K562 (cell line): ENCODE data around the gene SLIT1. TPM values are rescaled to one million over a fixed set of nuclear protein-coding genes. Genes with fewer than 3 reads are reported as not detected.

Source experiments
- ATAC-seq: fragments of 200-7000 bp; cut with Tn5 transposase; 3 replicates; pipeline ENCODE4 v1.9.1; 2020; ENCODE audit warnings: moderate library complexity
- BruUV-seq: library from RNA; stranded (reverse); fragments of 400-500 nt; replicated peaks from 2 replicates; lab custom pipeline; 2021; lab: Mats Ljungman, UMichigan
- CTCF ChIA-PET: fragments of 300-600 bp; formaldehyde crosslinking; extraction: SDS; loops from one replicate; lab custom pipeline; 2021; ENCODE audit warnings: low intra/inter-chr PET ratio; lab: Yijun Ruan, JAX
- POLR2A ChIA-PET: fragments of 300-600, 350-650 bp; sonication (Branson Sonifier 250); formaldehyde crosslinking; extraction: SDS; loops from one replicate; lab custom pipeline; 2021; ENCODE audit warnings: antibody characterized with exemption, inconsistent platforms; lab: Yijun Ruan, JAX
- DNase-seq, 4 experiments: peaks; one replicate each; pipeline versions ENCODE4 v3.0.0 to v3.0.0-alpha.2; 2011 to 2018; ENCODE audit warnings: low spot score in 3 of 4, mixed read lengths in 3 of 4; ENCODE audit errors: extremely low read depth in 1 of 4
- FAIRE-seq: peaks from 2 replicates; lab custom pipeline; 2011; peaks lifted over from hg19 to GRCh38; lab: Jason Lieb, UNC
- H2AFZ ChIP-seq: 2 replicates; pipeline ENCODE4 v1.6.0; 2011; ENCODE audit warnings: low read depth, low read length, control low read depth, inconsistent platforms
- H3K27ac ChIP-seq: fragments of 200-600 bp; 3 replicates; pipeline ENCODE4 v1.8.0; 2011; ENCODE audit warnings: low read depth, mild to moderate bottlenecking, control low read depth, inconsistent platforms, low read length, moderate library complexity, mixed read lengths; ENCODE audit errors: extremely low read depth
- H3K27me3 ChIP-seq, 2 experiments: fragments of 300-600 bp in 1 of 2; 2 replicates in 1 of 2; 3 replicates in 1 of 2; pipeline versions ENCODE4 v1.6.0 to v1.8.0; 2011; ENCODE audit warnings: inconsistent platforms in 2 of 2, low read length in 2 of 2, mild to moderate bottlenecking in 1 of 2, mixed read lengths in 1 of 2, moderate library complexity in 1 of 2; ENCODE audit not compliant: control insufficient read depth in 2 of 2, insufficient read depth in 2 of 2
- H3K36me3 ChIP-seq: fragments of 300-600 bp; 3 replicates; pipeline ENCODE4 v1.8.0; 2011; ENCODE audit warnings: mild to moderate bottlenecking, low read length, inconsistent platforms; ENCODE audit not compliant: control insufficient read depth, insufficient read depth
- H3K4me1 ChIP-seq, 2 experiments: fragments of 200-600 bp in 1 of 2; replicated peaks in 1 of 2; 2 replicates in 1 of 2; 3 replicates in 1 of 2; pipeline versions ENCODE4 v1.5.1 to v1.8.0; 2011; ENCODE audit warnings: inconsistent platforms in 2 of 2, low read length in 2 of 2, mild to moderate bottlenecking in 1 of 2, mixed read lengths in 1 of 2, moderate library complexity in 1 of 2; ENCODE audit not compliant: control insufficient read depth in 2 of 2, insufficient read depth in 2 of 2
- H3K4me2 ChIP-seq: 2 replicates; pipeline ENCODE4 v1.6.1; 2011; ENCODE audit warnings: low read length, control low read depth, inconsistent platforms, mixed read lengths; ENCODE audit not compliant: insufficient read depth
- H3K4me3 ChIP-seq: fragments of 200-600 bp; sonication (generic), shearing (Covaris generic); 2 replicates; pipeline ENCODE4 v1.5.1; 2016; ENCODE audit warnings: control low read depth, inconsistent platforms
- H3K79me2 ChIP-seq: fragments of 200-600 bp; 3 replicates; pipeline ENCODE4 v1.8.0; 2011; ENCODE audit warnings: low read length, inconsistent platforms; ENCODE audit not compliant: control insufficient read depth, insufficient read depth
- H3K9ac ChIP-seq, 2 experiments: 2 replicates each; pipeline versions ENCODE4 v1.6.0 to v1.6.1; 2011; ENCODE audit warnings: low read depth in 2 of 2, low read length in 2 of 2, control low read depth in 1 of 2, inconsistent platforms in 1 of 2, mild to moderate bottlenecking in 1 of 2, mixed read lengths in 1 of 2; ENCODE audit not compliant: insufficient read depth in 1 of 2
- H3K9me1 ChIP-seq: one replicate; pipeline ENCODE4 v1.6.0; 2011; ENCODE audit warnings: inconsistent platforms, mild to moderate bottlenecking, low read length, moderate library complexity; ENCODE audit not compliant: control insufficient read depth, insufficient read depth
- H3K9me3 ChIP-seq: replicated peaks from 2 replicates; pipeline ENCODE4 v1.5.1; 2011; ENCODE audit warnings: low read depth, low read length, inconsistent platforms; ENCODE audit not compliant: control insufficient read depth, insufficient read depth
- H4K20me1 ChIP-seq: replicated peaks from 2 replicates; pipeline ENCODE4 v1.6.1; 2011; ENCODE audit warnings: low read length, inconsistent platforms, mixed read lengths; ENCODE audit not compliant: control insufficient read depth, insufficient read depth
- EP300 ChIP-seq: IDR thresholded peaks from 2 replicates; pipeline ENCODE4 v1.6.1; 2012; ENCODE audit warnings: low read length, improper control_type of control experiment
- HDAC2 ChIP-seq: fragments of 450-650 bp; IDR thresholded peaks from 2 replicates; pipeline ENCODE4 v1.6.1; 2016; ENCODE audit warnings: mild to moderate bottlenecking
- KLF13 ChIP-seq: fragments of 450-650 bp; IDR thresholded peaks from 2 replicates; pipeline ENCODE4 v1.6.1; 2016; ENCODE audit warnings: missing genetic modification characterization, low read depth, mild to moderate bottlenecking, missing compliant biosample characterization, moderate library complexity, borderline replicate concordance
- LEF1 ChIP-seq: fragments of 450-650 bp; IDR thresholded peaks from 2 replicates; pipeline ENCODE4 v1.6.1; 2016; ENCODE audit warnings: mild to moderate bottlenecking
- NEUROD1 ChIP-seq: fragments of 150-350 bp; IDR thresholded peaks from 2 replicates; pipeline ENCODE4 v1.6.1; 2014; ENCODE audit warnings: borderline replicate concordance, low read length, low read depth; ENCODE audit not compliant: partially characterized antibody
- NFYB ChIP-seq: IDR thresholded peaks from 2 replicates; pipeline ENCODE4 v1.6.1; 2011; ENCODE audit warnings: mild to moderate bottlenecking, moderate library complexity; ENCODE audit not compliant: insufficient read length; ENCODE audit errors: extremely low read depth
- POLR2H ChIP-seq: IDR thresholded peaks from 2 replicates; pipeline ENCODE4 v1.6.1; 2016; ENCODE audit warnings: missing genetic modification characterization, low read depth, mild to moderate bottlenecking, control low read depth, missing compliant biosample characterization, moderate library complexity
- RAD51 ChIP-seq: fragments of 450-650 bp; IDR thresholded peaks from 2 replicates; pipeline ENCODE4 v1.7.1; 2016; ENCODE audit warnings: low read depth, mild to moderate bottlenecking, borderline replicate concordance
- RFX7 ChIP-seq: fragments of 250-450 bp; sonication (Bioruptor Pico); IDR thresholded peaks from 2 replicates; pipeline ENCODE4 v1.5.1; 2021; ENCODE audit warnings: mild to moderate bottlenecking
- ZNF23 ChIP-seq: fragments of 250-450 bp; sonication (Bioruptor Pico); IDR thresholded peaks from 2 replicates; pipeline ENCODE4 v1.4.0; 2020; ENCODE audit warnings: mild to moderate bottlenecking
- ZNF57 ChIP-seq: fragments of 450-650 bp; formaldehyde crosslinking; IDR thresholded peaks from 2 replicates; pipeline ENCODE4 v1.4.0; 2020; ENCODE audit warnings: mild to moderate bottlenecking, moderate library complexity
- WGBS: fragments of 100-300 bp; shearing (Covaris generic); methylation state at CpG from one replicate; pipeline ENCODE4 v1.1.6; 2016; ENCODE audit warnings: low coverage, mixed read lengths; ENCODE audit not compliant: insufficient coverage; ENCODE audit errors: missing lambda C conversion rate; 5-methylcytosine and 5-hydroxymethylcytosine counted together
- in situ Hi-C: fragments of 300-500 bp; cut with MboI; formaldehyde crosslinking; loops from 4 replicates; pipeline ENCODE4 v1.15.0; 2018; ENCODE audit warnings: inconsistent platforms, mixed read lengths
- intact Hi-C: fragments of 100-400 bp; cut with micrococcal nuclease; formaldehyde crosslinking; loops from 2 replicates; pipeline ENCODE4 v1.14.2; 2022
- polyA plus RNA-seq, 8 experiments: library from polyadenylated mRNA; depleted of rRNA in 4 of 8; stranded (reverse) in 5 of 8; unstranded in 3 of 8; fragments of >200 nt; fragmentation: Nextera tagmentation in 2 of 8; fragmentation: Illumina TruSeq in 1 of 8; extraction: Ambion mirVana in 2 of 8; extraction: Trizol in 1 of 8; gene quantifications; 2 replicates each; pipeline versions ENCODE4 v1.2.1 to v1.2.3, GENCODE V29; 2011 to 2014; ENCODE audit warnings: inconsistent platforms in 1 of 8, missing spikeins in 1 of 8
- total RNA-seq, 7 experiments: library from RNA; depleted of rRNA in 6 of 7; stranded (reverse); fragments of >200 nt in 6 of 7; fragmentation: Illumina TruSeq in 2 of 7; extraction: Trizol in 2 of 7; gene quantifications; 2 replicates each; pipeline versions ENCODE4 v1.2.1 to v1.2.3, GENCODE V29; 2011 to 2021; ENCODE audit warnings: low replicate concordance in 1 of 7
- TF ChIP-seq, protein P1 (sequence below): sonication (generic); formaldehyde crosslinking; IDR thresholded peaks from 2 replicates; pipeline ENCODE4 v1.5.0; 2020; ENCODE audit warnings: missing genetic modification reagents
- TF ChIP-seq, protein P2 (sequence below): sonication (generic); formaldehyde crosslinking; IDR thresholded peaks from 2 replicates; pipeline ENCODE4 v1.9.0; 2022; ENCODE audit warnings: mild to moderate bottlenecking, missing genetic modification reagents

The SLIT1 gene
- total and polyA plus RNA-seq, 9 of the 15 experiments (the other 6 are each of a cell fraction or from before 2014, with no cell fraction given) = 0.01 to 0.11 (median 0.04) TPM; not detected in 3

DNA sequence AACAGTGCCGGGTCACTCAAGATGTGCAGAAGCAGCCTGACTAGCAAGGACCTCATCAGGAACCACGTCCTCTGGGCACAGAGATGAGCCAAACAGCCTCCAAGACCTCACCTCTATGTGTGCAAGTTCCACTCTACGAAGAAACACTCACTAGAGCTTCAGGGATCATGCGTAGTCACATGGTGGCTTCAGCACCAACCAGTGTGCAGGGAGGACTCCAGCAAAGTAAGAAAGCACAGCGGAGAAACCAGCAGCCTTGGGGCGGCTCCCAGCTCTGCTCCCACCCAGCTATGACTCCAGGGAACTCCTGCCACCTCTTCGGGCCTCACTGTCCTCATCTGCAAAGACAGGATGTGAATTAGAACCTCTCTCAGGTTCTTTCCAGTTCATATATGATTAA lies 58.2 kb downstream of the SLIT1 start:
- DNase-seq (peak in 1 of 4 experiments; percentile 3), ATAC-seq (peak; percentile 65; the same call in 2 of the 3 replicates), FAIRE-seq (no peak)
- H4K20me1 ChIP-seq = no peaks in the 10 kb centered on the region; the same call in 1 of the 2 replicates
- no peaks in the 10 kb centered on the region for H3K36me3 ChIP-seq
- TF ChIP-seq HDAC2 = no peak
- TF ChIP-seq, protein P1, sequence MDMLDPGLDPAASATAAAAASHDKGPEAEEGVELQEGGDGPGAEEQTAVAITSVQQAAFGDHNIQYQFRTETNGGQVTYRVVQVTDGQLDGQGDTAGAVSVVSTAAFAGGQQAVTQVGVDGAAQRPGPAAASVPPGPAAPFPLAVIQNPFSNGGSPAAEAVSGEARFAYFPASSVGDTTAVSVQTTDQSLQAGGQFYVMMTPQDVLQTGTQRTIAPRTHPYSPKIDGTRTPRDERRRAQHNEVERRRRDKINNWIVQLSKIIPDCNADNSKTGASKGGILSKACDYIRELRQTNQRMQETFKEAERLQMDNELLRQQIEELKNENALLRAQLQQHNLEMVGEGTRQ (CRISPR knock-in tag) = peak; percentile 68
- peak; percentile 20 for TF ChIP-seq NFYB
- no peak for TF ChIP-seq POLR2H (tag)
- no peak for TF ChIP-seq ZNF57 (CRISPR knock-in tag)
- TF ChIP-seq NEUROD1 = no peak
- no peak for TF ChIP-seq LEF1
- TF ChIP-seq KLF13 (tag) = no peak
- TF ChIP-seq, protein P2, sequence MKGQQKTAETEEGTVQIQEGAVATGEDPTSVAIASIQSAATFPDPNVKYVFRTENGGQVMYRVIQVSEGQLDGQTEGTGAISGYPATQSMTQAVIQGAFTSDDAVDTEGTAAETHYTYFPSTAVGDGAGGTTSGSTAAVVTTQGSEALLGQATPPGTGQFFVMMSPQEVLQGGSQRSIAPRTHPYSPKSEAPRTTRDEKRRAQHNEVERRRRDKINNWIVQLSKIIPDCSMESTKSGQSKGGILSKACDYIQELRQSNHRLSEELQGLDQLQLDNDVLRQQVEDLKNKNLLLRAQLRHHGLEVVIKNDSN (CRISPR knock-in tag) = peak; percentile 70
- no peak for TF ChIP-seq ZNF23 (CRISPR knock-in tag)
- peak; percentile 28; the same call in 1 of the 2 replicates for TF ChIP-seq RAD51
- TF ChIP-seq RFX7 (CRISPR knock-in tag) = no peak
- TF ChIP-seq EP300 = no peak
- H3K4me1 ChIP-seq = no peaks in the 10 kb centered on the region; a peak in 1 of 5 replicates
- intact Hi-C loops (no loop called here), in situ Hi-C loops (no loop called here)
- no peaks in the 10 kb centered on the region for H3K79me2 ChIP-seq
- H3K4me3 ChIP-seq = no peak overlapping the region
- 0% methylated on average over 6 of the region's 7 CpGs for WGBS
- H2AFZ ChIP-seq = no peak overlapping the region
- no peaks in the 10 kb centered on the region for H3K9me1 ChIP-seq
- peaks cover 22 to 75% of the 10 kb centered on the region in 2 experiments; a peak in 4 of 5 replicates for H3K27me3 ChIP-seq
- no TSS peak for BruUV-seq
- ChIA-PET POLR2A (interaction anchor here (0.6 kb wide), 1 partner anchor 140 kb away, joined by 3 read pairs; no protein-coding TSS in a partner anchor), CTCF (no interaction called here)
- no peak overlapping the region for H3K9ac ChIP-seq
- H3K27ac ChIP-seq = no peak overlapping the region
- H3K9me3 ChIP-seq = no peaks in the 10 kb centered on the region
- no peak overlapping the region for H3K4me2 ChIP-seq
